ENCODE data around the gene SEPTIN8.

GRCh38 chr5:132816083-132816482 is 39.0 kb upstream of the SEPTIN8 start:
- TF ChIP-seq FOXP2 (optimal IDR thresholded peaks at IDR 0.05; ENCODE audit: borderline replicate concordance, extremely low read depth, extremely low read length, insufficient read depth) (no peak), TAF1 (IDR thresholded peaks at IDR 0.05; ENCODE audit: borderline replicate concordance, insufficient read depth, low read length) (no peak)

Data from PFSK-1 (cell line).